Chondrocyte (in vitro differentiated cells): ENCODE measurements around the gene IFI16. TPM values are rescaled to one million over a fixed set of nuclear protein-coding genes. Genes with fewer than 3 reads are reported as not detected.

Source experiments
- DNase-seq: peaks from one replicate; pipeline ENCODE4 v3.0.0; 2021; ENCODE audit warnings: mixed read lengths, low spot score
- H3K27ac Mint-ChIP-seq: one replicate; pipeline ENCODE4 v1.8.0; 2021; ENCODE audit warnings: mild to moderate bottlenecking, moderate library complexity, mixed read lengths; ENCODE audit not compliant: unreplicated experiment
- H3K27me3 Mint-ChIP-seq: 2 replicates; pipeline ENCODE4 v1.8.0; 2021; ENCODE audit warnings: low read depth, mixed read lengths
- H3K36me3 Mint-ChIP-seq: 2 replicates; pipeline ENCODE4 v1.8.0; 2021; ENCODE audit warnings: low read depth, mixed read lengths
- H3K4me1 Mint-ChIP-seq: 2 replicates; pipeline ENCODE4 v1.8.0; 2021; ENCODE audit warnings: low read depth, mild to moderate bottlenecking, mixed read lengths
- H3K4me3 Mint-ChIP-seq: one replicate; pipeline ENCODE4 v1.8.0; 2021; ENCODE audit warnings: mild to moderate bottlenecking, moderate library complexity, mixed read lengths; ENCODE audit not compliant: unreplicated experiment
- H3K9me3 Mint-ChIP-seq: 2 replicates; pipeline ENCODE4 v1.8.0; 2021; ENCODE audit warnings: low read depth, mixed read lengths
- CTCF ChIP-seq: fragments of 200-600 bp; sonication (generic); IDR thresholded peaks from 2 replicates; pipeline ENCODE4 v1.5.0; 2021; ENCODE audit warnings: antibody characterized with exemption, mild to moderate bottlenecking, moderate library complexity
- total RNA-seq: library from RNA; stranded (reverse); gene quantifications from 3 replicates; pipeline ENCODE4 v1.2.1, GENCODE V29; 2021

The IFI16 gene
- total RNA-seq, 1 donor from 2014 or later, result 10.1 TPM

GRCh38 chr1:159011751-159012150 is 2.0 kb downstream of the IFI16 start:
- Mint-ChIP-seq H3K27me3 (no peaks in the 10 kb centered on the region), H3K27ac (no peak overlapping the region), H3K36me3 (peaks cover 4% of the 10 kb centered on the region), H3K4me3 (no peak overlapping the region), H3K9me3 (no peaks in the 10 kb centered on the region), H3K4me1 (peaks cover 26% of the 10 kb centered on the region)
- TF ChIP-seq CTCF, result no peak
- DNase-seq, result no peak

GRCh38 chr1:159012495-159012894 is 2.8 kb downstream of the IFI16 start:
- peaks cover 6% of the 10 kb centered on the region for H3K36me3 Mint-ChIP-seq
- DNase-seq, result no peak
- no peak overlapping the region for H3K4me3 Mint-ChIP-seq
- no peaks in the 10 kb centered on the region for H3K9me3 Mint-ChIP-seq
- no peaks in the 10 kb centered on the region for H3K27me3 Mint-ChIP-seq
- H3K27ac Mint-ChIP-seq, result no peak overlapping the region
- TF ChIP-seq CTCF, result no peak
- H3K4me1 Mint-ChIP-seq, result peaks cover 26% of the 10 kb centered on the region

- H3K36me3 Mint-ChIP-seq, result peaks cover 8% of the 10 kb centered on the region
- DNase-seq, result no peak
- H3K9me3 Mint-ChIP-seq, result no peaks in the 10 kb centered on the region
- no peaks in the 10 kb centered on the region for H3K27me3 Mint-ChIP-seq
- no peak overlapping the region for H3K4me3 Mint-ChIP-seq
- peaks cover 26% of the 10 kb centered on the region for H3K4me1 Mint-ChIP-seq
- H3K27ac Mint-ChIP-seq, result no peak overlapping the region
- no peak for TF ChIP-seq CTCF
These were observed 4.4 kb downstream of the IFI16 start for GRCh38 chr1:159014003-159014571.

GRCh38 chr1:159014851-159015250 is 5.1 kb downstream of the IFI16 start:
- peaks cover 8% of the 10 kb centered on the region for H3K36me3 Mint-ChIP-seq
- no peak overlapping the region for H3K4me3 Mint-ChIP-seq
- no peak overlapping the region for H3K27ac Mint-ChIP-seq
- H3K4me1 Mint-ChIP-seq, result peaks cover 23% of the 10 kb centered on the region
- no peaks in the 10 kb centered on the region for H3K27me3 Mint-ChIP-seq
- no peak for DNase-seq
- H3K9me3 Mint-ChIP-seq, result no peaks in the 10 kb centered on the region
- TF ChIP-seq CTCF, result no peak

GRCh38 chr1:159015440-159015909 is 5.8 kb downstream of the IFI16 start:
- H3K4me1 Mint-ChIP-seq, result peaks cover 17% of the 10 kb centered on the region
- no peak overlapping the region for H3K4me3 Mint-ChIP-seq
- no peaks in the 10 kb centered on the region for H3K9me3 Mint-ChIP-seq
- no peak for TF ChIP-seq CTCF
- DNase-seq, result no peak
- H3K27ac Mint-ChIP-seq, result no peak overlapping the region
- no peaks in the 10 kb centered on the region for H3K27me3 Mint-ChIP-seq
- H3K36me3 Mint-ChIP-seq, result peaks cover 8% of the 10 kb centered on the region
